T-helper 1 cell treated with Interleukin-12 subunit alpha and Interleukin-12 subunit beta and Interleukin-4 antibody, amounts not matched to agents 30 μg/mL and 1 μg/mL, for 36 hours (primary cell): ENCODE data around the gene ARHGEF4.

Source experiments
- H3K27ac Mint-ChIP-seq: one replicate; pipeline ENCODE4 v1.8.0; 2021; ENCODE audit warnings: mild to moderate bottlenecking, mixed read lengths
- H3K27me3 Mint-ChIP-seq: one replicate; pipeline ENCODE4 v1.8.0; 2021; ENCODE audit warnings: low read depth, mixed read lengths
- H3K36me3 Mint-ChIP-seq: one replicate; pipeline ENCODE4 v1.8.0; 2021; ENCODE audit warnings: low read depth, mixed read lengths
- H3K4me1 Mint-ChIP-seq: one replicate; pipeline ENCODE4 v1.8.0; 2021; ENCODE audit warnings: low read depth, mixed read lengths
- H3K4me3 Mint-ChIP-seq: one replicate; pipeline ENCODE4 v1.8.0; 2021; ENCODE audit warnings: mild to moderate bottlenecking, moderate library complexity, mixed read lengths
- H3K9me3 Mint-ChIP-seq: one replicate; pipeline ENCODE4 v1.8.0; 2021; ENCODE audit warnings: mixed read lengths

ARHGEF4 gene

DNA sequence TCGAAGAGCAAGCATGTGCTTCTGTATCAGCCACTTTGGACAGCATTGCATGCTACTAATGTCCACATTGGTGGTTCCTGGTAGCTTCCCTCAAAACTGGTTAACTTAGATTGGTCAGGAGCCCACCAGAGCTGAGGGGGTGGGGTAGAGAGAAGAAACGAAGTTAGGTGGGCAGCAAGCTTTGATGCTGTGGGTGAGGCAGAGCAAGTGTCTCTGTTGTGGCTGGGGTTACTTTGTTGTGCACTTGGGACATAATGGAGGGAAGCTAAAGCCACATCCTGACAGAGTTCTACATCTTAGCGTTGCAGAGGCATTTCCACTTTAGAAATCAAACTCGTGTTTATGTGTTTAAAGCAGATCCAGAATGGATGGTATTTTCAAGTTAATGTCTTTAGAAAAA lies 173.9 kb downstream of the ARHGEF4 start:
- H3K36me3 Mint-ChIP-seq, result no peaks in the 10 kb centered on the region
- H3K27ac Mint-ChIP-seq, result peak overlapping the region; percentile 7
- H3K9me3 Mint-ChIP-seq, result no peaks in the 10 kb centered on the region
- peak overlapping the region; percentile 8 for H3K4me3 Mint-ChIP-seq
- peaks cover 35% of the 10 kb centered on the region for H3K27me3 Mint-ChIP-seq
- peaks cover 14% of the 10 kb centered on the region for H3K4me1 Mint-ChIP-seq

GRCh38 chr2:131011486-131011885 lies 174.8 kb downstream of the ARHGEF4 start:
- Mint-ChIP-seq H3K36me3 (no peaks in the 10 kb centered on the region), H3K4me1 (peaks cover 14% of the 10 kb centered on the region), H3K27me3 (peaks cover 41% of the 10 kb centered on the region), H3K27ac (no peak overlapping the region), H3K9me3 (no peaks in the 10 kb centered on the region), H3K4me3 (no peak overlapping the region)

DNA sequence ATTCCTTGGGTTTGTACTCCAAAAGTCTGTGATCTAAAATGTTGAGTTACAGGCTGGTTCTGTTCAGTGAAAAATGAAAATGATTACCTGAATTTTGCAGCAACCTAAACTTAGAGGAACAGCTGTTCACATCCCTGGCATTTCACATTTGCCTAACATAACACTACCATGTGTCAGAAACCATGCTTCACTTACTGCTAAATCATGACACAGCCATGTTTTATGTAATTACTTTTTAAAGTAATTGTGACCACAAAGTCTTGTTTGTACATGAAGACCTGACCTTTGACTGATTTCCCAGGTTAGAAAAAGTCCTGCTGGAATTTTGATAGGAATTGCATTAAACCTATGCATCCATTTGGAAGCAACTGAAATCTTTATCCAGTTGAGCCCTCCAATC lies 177.4 kb downstream of the ARHGEF4 start:
- Mint-ChIP-seq H3K4me3 (no peak overlapping the region), H3K36me3 (no peaks in the 10 kb centered on the region), H3K27ac (no peak overlapping the region), H3K27me3 (peaks cover 49% of the 10 kb centered on the region), H3K9me3 (no peaks in the 10 kb centered on the region), H3K4me1 (peaks cover 14% of the 10 kb centered on the region)

DNA sequence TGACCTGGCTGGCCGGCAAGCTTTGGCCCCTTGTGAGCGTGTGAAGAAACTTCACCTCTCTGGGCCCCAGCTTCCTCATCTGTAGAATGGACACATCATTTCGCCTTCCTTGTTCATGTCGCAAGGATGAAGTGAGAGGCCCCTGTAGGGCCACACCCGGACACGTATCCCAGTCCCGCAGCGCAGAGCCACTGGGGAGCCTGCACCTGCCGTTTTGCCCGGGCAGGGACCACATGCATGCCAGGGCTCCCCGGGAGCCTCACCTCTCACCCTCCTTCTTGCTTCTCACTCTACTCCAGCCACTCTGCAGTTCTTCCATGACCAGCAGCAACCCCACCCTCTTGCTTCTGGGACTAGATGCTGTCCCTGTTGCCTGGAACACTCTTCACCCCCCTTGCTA lies 179.1 kb downstream of the ARHGEF4 start:
- no peaks in the 10 kb centered on the region for H3K36me3 Mint-ChIP-seq
- peaks cover 3% of the 10 kb centered on the region for H3K4me1 Mint-ChIP-seq
- no peak overlapping the region for H3K27ac Mint-ChIP-seq
- no peak overlapping the region for H3K4me3 Mint-ChIP-seq
- peaks cover 35% of the 10 kb centered on the region for H3K27me3 Mint-ChIP-seq
- H3K9me3 Mint-ChIP-seq, result no peaks in the 10 kb centered on the region

DNA sequence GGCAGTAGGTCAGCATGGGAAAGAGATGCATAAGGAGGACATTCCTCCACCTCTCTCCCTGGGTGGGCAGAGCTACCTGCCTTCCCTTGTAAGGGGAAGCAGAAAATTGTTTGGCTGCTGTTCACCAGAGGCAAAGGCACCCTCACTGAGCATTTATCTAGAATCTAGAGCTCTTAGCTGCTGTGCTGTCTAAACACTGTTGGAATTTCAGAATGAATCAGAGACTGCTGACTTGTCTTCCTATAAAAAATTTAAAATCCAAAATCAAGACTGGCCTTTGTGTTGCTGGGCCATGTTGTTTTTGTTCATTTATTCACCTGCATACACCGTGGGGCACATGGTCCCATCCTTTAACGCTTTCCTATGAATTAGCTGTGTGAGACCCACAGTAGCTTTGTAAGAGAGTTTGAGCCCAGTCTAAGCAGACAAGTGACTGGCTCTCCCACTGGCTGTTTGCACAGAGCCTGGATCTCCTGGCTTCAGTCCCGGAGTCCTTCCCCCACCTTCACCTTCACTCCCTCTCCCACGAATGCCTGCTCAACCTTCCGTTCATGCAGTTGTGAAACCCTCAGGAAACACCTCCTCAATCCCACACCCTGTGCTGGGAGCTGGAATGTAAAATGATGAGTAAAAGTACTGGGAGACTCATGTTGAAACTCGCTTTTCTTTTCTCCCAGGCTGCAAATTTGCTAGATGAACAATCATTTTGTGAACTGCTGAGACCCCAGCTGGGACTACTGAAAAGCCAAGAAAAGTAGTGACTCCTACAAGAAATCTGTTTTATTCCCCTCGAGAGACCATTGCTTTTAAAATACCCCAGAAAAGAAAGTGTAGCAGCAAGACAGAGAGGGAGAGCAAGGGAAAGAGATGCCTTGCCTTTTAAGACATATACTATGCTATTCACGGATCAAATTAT lies 180.4 kb downstream of the ARHGEF4 start:
- Mint-ChIP-seq H3K36me3 (no peaks in the 10 kb centered on the region), H3K4me3 (no peak overlapping the region), H3K9me3 (peaks cover 5% of the 10 kb centered on the region), H3K27me3 (peaks cover 29% of the 10 kb centered on the region), H3K4me1 (no peaks in the 10 kb centered on the region), H3K27ac (no peak overlapping the region)

DNA sequence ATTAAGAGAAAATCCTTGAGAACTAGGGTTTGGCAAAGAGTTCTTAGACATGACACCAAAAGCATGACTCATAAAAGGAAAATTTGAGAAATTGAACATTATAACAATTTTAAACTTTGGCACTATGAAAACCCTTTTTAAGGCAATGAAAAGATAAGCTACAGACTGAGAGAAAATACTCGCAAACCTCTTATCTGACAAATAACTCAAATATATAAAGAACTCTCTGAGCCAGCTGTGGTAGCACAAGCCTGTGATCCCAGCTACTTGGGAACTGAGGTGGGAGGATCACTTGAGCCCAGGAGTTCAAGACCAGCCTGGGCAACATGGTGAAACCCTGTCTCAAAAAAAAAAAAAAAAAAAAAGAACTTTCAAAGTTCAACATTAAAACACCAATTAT lies 186.0 kb downstream of the ARHGEF4 start:
- Mint-ChIP-seq H3K4me1 (no peaks in the 10 kb centered on the region), H3K27me3 (peaks cover 30% of the 10 kb centered on the region), H3K27ac (no peak overlapping the region), H3K4me3 (no peak overlapping the region), H3K36me3 (no peaks in the 10 kb centered on the region), H3K9me3 (peaks cover 5% of the 10 kb centered on the region)

GRCh38 chr2:131023758-131024157 lies 187.0 kb downstream of the ARHGEF4 start:
- Mint-ChIP-seq H3K9me3 (peaks cover 5% of the 10 kb centered on the region), H3K4me3 (no peak overlapping the region), H3K36me3 (no peaks in the 10 kb centered on the region), H3K4me1 (no peaks in the 10 kb centered on the region), H3K27me3 (peaks cover 26% of the 10 kb centered on the region), H3K27ac (no peak overlapping the region)

DNA sequence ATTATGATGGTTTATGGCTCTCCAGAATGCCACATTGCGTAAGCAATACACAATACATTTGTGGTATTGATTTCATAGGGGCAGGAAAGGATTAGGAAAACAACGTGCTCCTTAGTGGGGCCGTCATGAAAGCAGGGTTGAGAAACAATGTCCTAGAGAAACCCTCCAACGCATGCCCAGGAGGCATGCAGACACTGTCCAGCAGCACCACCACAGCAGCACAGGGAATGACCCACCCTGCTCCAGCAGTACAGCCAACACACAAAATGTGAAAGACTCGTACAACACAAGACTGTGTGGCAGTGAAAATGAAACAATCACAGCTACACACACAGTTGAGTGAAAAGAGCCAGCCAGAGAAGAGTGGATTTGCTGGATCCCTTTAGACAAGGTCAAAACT lies 190.2 kb downstream of the ARHGEF4 start:
- Mint-ChIP-seq H3K36me3 (no peaks in the 10 kb centered on the region), H3K9me3 (peaks cover under 1% of the 10 kb centered on the region), H3K27me3 (peaks cover 26% of the 10 kb centered on the region), H3K4me1 (no peaks in the 10 kb centered on the region), H3K27ac (no peak overlapping the region), H3K4me3 (no peak overlapping the region)

- Mint-ChIP-seq H3K27ac (no peak overlapping the region), H3K4me1 (no peaks in the 10 kb centered on the region), H3K9me3 (no peaks in the 10 kb centered on the region), H3K36me3 (no peaks in the 10 kb centered on the region), H3K27me3 (peaks cover 22% of the 10 kb centered on the region), H3K4me3 (no peak overlapping the region)
Measured at GRCh38 chr2:131027566-131028528, 191.1 kb downstream of the ARHGEF4 start.

GRCh38 chr2:131029812-131030211 lies 193.1 kb downstream of the ARHGEF4 start:
- H3K4me3 Mint-ChIP-seq, result no peak overlapping the region
- H3K36me3 Mint-ChIP-seq, result no peaks in the 10 kb centered on the region
- no peaks in the 10 kb centered on the region for H3K9me3 Mint-ChIP-seq
- H3K27ac Mint-ChIP-seq, result no peak overlapping the region
- no peaks in the 10 kb centered on the region for H3K4me1 Mint-ChIP-seq
- peaks cover 35% of the 10 kb centered on the region for H3K27me3 Mint-ChIP-seq

GRCh38 chr2:131030478-131030971 lies 193.8 kb downstream of the ARHGEF4 start:
- H3K27me3 Mint-ChIP-seq, result peaks cover 29% of the 10 kb centered on the region

GRCh38 chr2:131031431-131031841 lies 194.7 kb downstream of the ARHGEF4 start:
- Mint-ChIP-seq H3K9me3 (no peaks in the 10 kb centered on the region), H3K27ac (no peak overlapping the region)

More at GRCh38 chr2:131030478-131030971, 193.8 kb downstream of the ARHGEF4 start:
- no peak overlapping the region for H3K27ac Mint-ChIP-seq
- H3K4me3 Mint-ChIP-seq, result no peak overlapping the region
- no peaks in the 10 kb centered on the region for H3K36me3 Mint-ChIP-seq
- H3K9me3 Mint-ChIP-seq, result no peaks in the 10 kb centered on the region
- H3K4me1 Mint-ChIP-seq, result no peaks in the 10 kb centered on the region

DNA sequence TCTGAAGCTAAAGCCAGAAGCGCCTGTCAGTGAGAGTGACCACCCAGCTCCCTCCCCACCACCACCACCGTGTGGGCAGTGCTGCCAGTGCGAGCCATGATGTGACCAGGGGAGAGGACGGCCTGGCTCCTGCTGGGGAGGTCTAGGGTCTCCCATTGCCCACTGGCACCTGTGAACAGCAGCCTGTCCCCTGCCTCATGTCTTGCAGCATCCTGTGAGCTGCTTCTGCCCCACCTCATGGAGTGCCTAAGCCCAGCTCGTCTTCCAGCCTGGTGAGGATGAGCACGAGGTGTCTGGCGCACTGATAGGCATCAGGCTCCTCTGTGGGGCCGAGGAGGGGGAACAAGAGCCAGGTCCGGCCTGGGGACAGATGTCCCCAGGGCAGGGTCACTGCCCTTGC lies 195.2 kb downstream of the ARHGEF4 start:
- peaks cover 36% of the 10 kb centered on the region for H3K27me3 Mint-ChIP-seq
- no peaks in the 10 kb centered on the region for H3K4me1 Mint-ChIP-seq
- no peak overlapping the region for H3K4me3 Mint-ChIP-seq
- no peaks in the 10 kb centered on the region for H3K36me3 Mint-ChIP-seq
- H3K27ac Mint-ChIP-seq, result no peak overlapping the region
- H3K9me3 Mint-ChIP-seq, result no peaks in the 10 kb centered on the region

More at GRCh38 chr2:131031431-131031841, 194.7 kb downstream of the ARHGEF4 start:
- Mint-ChIP-seq H3K4me1 (no peaks in the 10 kb centered on the region), H3K4me3 (no peak overlapping the region), H3K36me3 (no peaks in the 10 kb centered on the region), H3K27me3 (peaks cover 32% of the 10 kb centered on the region)

GRCh38 chr2:131032393-131032836 lies 195.7 kb downstream of the ARHGEF4 start:
- no peaks in the 10 kb centered on the region for H3K4me1 Mint-ChIP-seq
- no peak overlapping the region for H3K4me3 Mint-ChIP-seq
- no peak overlapping the region for H3K27ac Mint-ChIP-seq
- no peaks in the 10 kb centered on the region for H3K36me3 Mint-ChIP-seq
- no peaks in the 10 kb centered on the region for H3K9me3 Mint-ChIP-seq
- peaks cover 42% of the 10 kb centered on the region for H3K27me3 Mint-ChIP-seq
